ENCODE measurements around the gene IER3IP1.
A peak's percentile ranks its signal among the peaks of the same experiment; 100 is the strongest.

The IER3IP1 gene, protein sequence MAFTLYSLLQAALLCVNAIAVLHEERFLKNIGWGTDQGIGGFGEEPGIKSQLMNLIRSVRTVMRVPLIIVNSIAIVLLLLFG

DNA sequence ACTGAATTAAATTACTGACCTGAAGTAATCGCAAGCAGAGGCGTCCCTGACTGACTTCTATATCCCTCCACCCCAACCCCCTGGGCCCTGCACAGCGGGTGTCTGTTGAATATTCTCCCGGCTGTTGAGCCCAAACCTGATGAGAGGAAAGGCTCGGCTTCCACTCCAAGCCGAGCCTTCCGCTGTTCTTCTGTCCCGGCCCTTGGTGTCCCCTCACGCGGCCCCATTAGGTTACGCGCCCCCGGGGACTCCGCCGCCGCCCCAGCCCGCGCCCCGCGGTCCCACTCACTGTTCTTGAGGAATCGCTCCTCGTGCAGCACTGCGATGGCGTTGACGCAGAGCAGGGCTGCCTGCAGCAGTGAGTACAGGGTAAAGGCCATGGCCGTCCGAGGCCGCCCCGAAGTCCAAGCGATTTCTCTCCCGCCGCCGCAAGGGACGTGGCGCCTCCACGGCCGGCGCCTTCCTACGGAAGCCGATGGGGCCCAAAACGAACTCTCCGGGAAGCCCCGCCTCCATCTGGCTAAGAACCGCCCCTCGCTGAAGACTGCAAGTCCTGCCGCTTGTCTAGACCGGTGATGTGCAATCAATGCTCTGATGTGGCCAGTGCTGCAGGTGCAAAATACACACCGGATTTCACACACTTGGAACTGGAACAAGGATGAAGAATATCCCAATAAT lies at the start of gene IER3IP1:
Gene IER3IP1 (minus strand): TSS at position 467 of the 678 bp plus-strand sequence. CDS start 87 bp downstream, at position 380.
- in situ Hi-C loops (cut with MboI; ENCODE audit: low sequenced_read_pairs, unreplicated experiment) = no loop called here
- peak; percentile 92 for DNase-seq (ENCODE audit: low spot score)
- TF ChIP-seq, protein P1, sequence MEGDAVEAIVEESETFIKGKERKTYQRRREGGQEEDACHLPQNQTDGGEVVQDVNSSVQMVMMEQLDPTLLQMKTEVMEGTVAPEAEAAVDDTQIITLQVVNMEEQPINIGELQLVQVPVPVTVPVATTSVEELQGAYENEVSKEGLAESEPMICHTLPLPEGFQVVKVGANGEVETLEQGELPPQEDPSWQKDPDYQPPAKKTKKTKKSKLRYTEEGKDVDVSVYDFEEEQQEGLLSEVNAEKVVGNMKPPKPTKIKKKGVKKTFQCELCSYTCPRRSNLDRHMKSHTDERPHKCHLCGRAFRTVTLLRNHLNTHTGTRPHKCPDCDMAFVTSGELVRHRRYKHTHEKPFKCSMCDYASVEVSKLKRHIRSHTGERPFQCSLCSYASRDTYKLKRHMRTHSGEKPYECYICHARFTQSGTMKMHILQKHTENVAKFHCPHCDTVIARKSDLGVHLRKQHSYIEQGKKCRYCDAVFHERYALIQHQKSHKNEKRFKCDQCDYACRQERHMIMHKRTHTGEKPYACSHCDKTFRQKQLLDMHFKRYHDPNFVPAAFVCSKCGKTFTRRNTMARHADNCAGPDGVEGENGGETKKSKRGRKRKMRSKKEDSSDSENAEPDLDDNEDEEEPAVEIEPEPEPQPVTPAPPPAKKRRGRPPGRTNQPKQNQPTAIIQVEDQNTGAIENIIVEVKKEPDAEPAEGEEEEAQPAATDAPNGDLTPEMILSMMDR (IDR thresholded peaks at IDR 0.05; ENCODE audit: borderline replicate concordance, control extremely low read depth, extremely low read depth, insufficient read depth, missing control alignments) = no peak

DNA sequence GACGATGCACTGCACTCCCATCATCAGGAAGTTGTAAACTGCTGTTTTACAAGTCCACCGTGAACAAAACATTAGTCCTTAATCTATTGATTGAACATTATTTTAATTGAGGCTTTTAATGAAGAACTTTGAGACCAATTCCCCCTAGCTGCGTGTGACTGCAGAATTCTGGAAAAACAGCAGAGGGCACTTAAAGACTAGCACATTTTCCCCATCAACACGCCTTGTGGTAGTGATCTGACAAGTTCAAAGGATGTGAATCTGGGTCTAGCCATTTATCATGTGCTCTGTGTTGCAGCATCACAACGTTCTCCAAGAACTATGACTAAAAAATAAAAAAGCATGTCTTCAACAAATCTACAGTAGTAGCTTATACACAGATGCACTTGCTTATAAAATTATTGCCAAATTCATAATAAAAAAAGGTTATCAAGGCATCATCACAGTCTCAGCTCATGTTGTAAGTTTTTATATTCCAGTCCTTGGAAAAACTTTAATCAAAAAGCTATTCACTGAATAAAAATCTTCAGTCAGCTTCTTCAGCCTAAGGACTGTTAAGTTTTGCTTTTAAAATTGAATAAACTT lies 39.5 kb upstream of the IER3IP1 start:
- in situ Hi-C loops (cut with MboI; ENCODE audit: low sequenced_read_pairs, unreplicated experiment) = loop anchor here (10.0 kb wide), 1 partner anchor 539 kb away; no protein-coding TSS in a partner anchor
- DNase-seq (ENCODE audit: low spot score) = peak; percentile 27
- TF ChIP-seq, protein P1 (IDR thresholded peaks at IDR 0.05; ENCODE audit: borderline replicate concordance, control extremely low read depth, extremely low read depth, insufficient read depth, missing control alignments) = peak; percentile 44

DNA sequence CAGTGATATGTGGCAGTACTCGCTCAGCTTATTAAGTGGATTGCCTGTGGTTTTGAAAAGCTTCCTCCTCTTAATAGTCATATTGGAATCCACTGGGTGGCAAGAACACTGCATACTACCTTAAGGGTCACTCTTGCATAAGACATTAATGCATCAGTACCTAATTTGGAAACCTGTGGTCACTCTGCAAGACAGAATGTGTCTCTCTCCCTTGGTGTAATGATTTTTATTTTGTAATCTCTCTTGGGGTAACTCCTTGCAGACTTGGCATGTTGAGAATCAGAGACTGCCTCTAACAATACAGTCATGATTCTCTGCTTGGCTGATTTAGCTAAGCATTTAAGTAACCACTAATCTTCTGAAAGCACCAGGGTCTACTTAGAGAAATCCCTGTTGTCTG lies 33.0 kb upstream of the IER3IP1 start:
- no peak for DNase-seq (ENCODE audit: low spot score)
- in situ Hi-C loops (cut with MboI; ENCODE audit: low sequenced_read_pairs, unreplicated experiment) = loop anchor here (10.0 kb wide), 1 partner anchor 104 kb away; no protein-coding TSS in a partner anchor
- TF ChIP-seq, protein P1 (IDR thresholded peaks at IDR 0.05; ENCODE audit: borderline replicate concordance, control extremely low read depth, extremely low read depth, insufficient read depth, missing control alignments) = no peak

DNA sequence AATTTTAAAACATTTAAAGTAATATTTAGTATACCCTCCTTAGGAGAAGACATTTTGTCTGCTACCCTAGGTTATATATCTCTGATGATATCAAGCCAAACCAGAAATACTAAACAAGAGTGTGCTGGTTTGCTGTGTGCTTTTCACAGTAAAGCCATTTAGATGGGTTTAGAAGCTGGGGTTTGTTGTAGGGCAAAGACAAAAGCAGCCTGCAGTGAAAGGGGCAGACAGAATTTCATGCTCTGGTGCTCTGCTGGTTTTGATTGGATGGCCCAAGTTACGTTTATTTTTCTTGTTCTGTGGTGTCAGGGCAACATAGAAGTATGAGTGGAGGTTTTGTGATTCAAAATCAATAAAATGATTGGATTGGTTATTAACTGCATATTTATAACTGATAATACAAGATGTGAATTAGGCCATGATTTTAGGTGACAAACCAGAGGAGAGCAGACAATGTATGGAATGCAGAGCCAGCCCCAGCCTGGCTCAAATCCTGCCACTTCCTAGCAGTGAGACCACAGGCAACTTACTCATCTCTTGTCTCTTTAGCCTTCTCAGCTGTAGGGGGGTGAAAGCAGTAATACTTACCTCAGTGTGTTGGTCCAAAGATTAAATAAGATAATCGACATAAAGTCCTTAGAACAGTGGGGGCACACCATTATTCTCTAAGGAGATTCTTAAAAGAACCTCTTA lies 30.9 kb upstream of the IER3IP1 start:
- TF ChIP-seq, protein P1 (IDR thresholded peaks at IDR 0.05; ENCODE audit: borderline replicate concordance, control extremely low read depth, extremely low read depth, insufficient read depth, missing control alignments) = no peak
- no peak for DNase-seq (ENCODE audit: low spot score)
- in situ Hi-C loops (cut with MboI; ENCODE audit: low sequenced_read_pairs, unreplicated experiment) = loop anchor here (10.0 kb wide), 1 partner anchor 102 kb away; no protein-coding TSS in a partner anchor

DNA sequence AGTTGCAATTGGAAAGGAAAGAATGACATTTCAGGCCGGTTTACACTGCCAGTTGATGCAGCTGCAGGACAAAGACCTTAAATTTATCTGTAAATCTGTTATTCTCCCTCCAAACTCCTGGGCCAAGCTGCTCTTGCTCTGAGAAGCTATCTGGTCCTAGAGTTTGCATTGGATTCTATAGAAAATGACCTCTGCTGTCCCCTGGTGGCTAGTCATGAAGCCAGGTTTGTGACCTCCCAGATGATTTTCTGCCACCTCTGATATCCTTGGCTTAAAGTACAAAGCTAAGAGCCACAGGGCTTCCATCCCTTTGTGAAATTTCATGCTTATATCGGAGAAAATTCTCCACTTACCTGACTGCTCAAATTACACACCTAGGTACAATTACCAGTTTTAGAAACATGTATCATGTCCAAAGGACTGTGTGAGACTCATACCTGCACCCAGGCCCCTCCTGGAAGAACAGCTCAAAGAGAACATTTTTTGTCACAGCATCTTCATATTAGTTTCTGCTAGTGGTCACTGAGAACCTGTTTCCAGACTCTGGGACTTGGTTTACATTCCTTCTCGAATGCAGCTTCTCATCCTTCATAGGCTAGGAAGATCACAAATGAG lies 28.9 kb upstream of the IER3IP1 start:
- peak; percentile 31 for DNase-seq (ENCODE audit: low spot score)
- TF ChIP-seq, protein P1 (IDR thresholded peaks at IDR 0.05; ENCODE audit: borderline replicate concordance, control extremely low read depth, extremely low read depth, insufficient read depth, missing control alignments) = peak; percentile 74
- in situ Hi-C loops (cut with MboI; ENCODE audit: low sequenced_read_pairs, unreplicated experiment) = loop anchor here (10.0 kb wide), 1 partner anchor 100 kb away; no protein-coding TSS in a partner anchor
